NCI-H1092 (cell line): ENCODE measurements around the gene EPHA2.

ENCODE experiments used
- DNase-seq: peaks from one replicate; lab custom pipeline; 2025; lab: John Stamatoyannopoulos, UW

Gene EPHA2

DNA sequence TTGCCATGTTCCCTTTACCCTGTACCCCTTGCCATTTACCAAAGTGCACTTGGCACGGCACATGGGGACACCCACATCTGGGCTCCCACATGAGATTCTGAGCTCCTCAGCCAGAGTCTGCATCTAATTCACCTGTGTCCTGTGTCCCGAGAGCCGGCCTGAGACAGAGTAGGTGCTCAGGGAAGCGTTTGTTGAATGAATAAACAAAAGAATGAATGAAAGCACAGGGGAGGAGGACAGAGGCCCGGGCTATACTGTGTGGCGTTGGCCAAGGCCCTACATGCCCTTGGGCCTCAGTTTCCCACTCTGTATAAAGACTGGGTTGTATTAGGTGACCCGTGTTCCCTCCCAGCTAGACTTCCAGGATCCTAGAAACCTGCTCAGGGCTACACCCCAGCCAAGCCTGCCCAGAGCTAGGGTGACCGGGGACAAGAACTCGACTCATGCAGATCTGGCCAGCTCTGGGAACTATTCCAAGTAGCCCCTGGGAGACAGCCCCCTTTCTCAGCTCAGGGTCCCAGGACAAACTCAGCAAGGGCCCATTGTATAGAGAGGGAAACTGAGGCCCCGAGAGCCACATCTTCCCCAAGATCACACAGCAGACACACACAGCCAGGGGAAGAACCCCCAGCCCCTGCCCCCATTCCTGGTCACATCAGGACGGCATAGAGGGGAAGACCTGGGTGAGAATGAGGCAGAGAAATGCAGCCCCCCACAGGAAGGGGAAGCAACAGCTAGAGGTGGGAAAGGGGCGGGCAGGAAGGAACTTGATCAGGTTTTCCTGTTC is 6.0 kb downstream of the EPHA2 start:
- DNase-seq = no peak

DNA sequence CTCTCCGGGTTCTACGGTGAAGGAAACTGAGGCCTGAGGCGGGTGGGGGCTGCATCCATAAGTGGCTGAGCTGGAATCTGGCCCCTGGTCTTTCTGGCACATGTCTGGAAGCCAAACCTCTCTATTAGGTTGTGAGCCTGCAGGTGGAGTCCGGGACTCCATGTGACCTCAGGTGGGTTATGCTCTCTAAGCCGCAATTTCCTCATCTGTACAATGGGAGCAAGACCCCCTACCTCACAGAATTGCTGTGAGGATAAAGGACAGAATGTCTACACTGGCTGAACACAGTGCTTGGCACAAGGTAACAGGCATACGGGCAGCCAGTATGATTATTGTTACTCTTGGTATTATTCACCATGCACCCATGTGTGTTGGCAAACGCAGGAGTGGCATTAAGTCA is 6.7 kb downstream of the EPHA2 start:
- no peak for DNase-seq

DNA sequence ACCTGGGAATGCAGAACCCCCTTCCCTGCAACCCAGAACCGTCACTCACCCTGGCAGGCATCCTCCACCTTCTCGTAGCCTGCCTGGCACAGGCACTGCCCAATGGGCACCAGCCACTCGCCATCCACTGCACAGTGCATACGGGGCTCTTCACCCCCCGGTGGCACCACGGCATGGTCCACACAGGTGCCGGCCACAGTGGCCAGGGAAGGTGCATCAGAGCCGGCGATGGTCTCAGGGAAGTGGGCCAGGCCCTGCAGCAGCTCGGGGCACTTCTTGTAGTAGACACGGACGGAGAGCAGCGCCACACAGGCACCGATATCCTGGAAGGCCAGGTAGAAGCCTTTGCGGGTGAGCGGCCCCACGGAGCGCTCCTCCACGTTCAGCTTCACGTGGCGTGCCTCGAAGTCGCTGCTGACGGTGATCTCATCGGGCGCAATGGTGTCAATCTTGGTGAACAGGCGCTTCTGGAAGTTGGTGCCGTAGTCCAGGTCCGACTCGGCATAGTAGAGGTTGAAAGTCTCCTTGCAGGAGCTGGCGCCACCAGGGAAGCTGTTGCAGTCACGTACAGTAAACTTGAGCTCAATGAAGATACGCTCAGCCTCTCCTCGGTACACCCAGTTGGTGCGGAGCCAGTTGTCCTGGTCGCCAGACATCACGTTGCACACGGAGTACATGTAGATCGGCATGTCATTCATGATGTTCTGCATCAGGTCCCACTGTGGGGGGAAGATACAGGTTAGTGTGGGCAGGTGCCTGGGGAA is 7.4 kb downstream of the EPHA2 start:
- DNase-seq = no peak

DNA sequence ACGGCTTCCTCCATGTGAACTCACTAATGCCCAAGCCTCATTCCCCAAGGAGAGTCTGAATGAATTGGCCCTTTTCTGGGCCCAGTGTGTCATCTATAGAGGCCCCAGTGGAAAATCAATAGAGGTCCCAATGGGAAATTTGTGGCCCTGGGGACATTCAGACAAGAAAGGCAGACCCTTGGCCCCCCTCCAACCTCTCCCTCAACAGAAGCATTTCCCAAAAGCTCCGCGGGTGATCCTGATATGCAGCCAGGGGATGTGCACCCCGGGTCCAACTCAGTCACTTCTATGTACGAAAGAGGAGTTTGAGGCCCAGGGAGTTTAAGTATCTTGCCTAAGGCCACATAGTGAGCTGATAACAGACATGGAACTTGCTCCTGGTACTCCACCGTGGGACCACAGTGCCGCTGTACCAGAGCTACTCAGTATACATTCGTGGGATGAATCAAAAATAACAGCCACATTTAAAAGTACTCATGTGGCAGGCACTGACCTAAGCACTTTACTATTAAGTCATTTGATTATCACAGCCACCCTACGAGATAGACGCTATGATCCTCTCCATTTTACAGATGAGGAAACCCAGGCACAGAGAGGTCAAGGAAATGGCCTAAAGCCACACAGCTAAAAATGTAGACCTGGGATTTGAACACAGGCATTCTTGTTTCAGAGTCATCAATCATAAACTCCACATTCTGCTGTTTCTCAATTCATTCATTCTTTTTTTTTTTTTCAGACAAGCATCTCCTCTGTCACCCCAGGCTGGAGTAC is 8.5 kb downstream of the EPHA2 start:
- no peak for DNase-seq

DNA sequence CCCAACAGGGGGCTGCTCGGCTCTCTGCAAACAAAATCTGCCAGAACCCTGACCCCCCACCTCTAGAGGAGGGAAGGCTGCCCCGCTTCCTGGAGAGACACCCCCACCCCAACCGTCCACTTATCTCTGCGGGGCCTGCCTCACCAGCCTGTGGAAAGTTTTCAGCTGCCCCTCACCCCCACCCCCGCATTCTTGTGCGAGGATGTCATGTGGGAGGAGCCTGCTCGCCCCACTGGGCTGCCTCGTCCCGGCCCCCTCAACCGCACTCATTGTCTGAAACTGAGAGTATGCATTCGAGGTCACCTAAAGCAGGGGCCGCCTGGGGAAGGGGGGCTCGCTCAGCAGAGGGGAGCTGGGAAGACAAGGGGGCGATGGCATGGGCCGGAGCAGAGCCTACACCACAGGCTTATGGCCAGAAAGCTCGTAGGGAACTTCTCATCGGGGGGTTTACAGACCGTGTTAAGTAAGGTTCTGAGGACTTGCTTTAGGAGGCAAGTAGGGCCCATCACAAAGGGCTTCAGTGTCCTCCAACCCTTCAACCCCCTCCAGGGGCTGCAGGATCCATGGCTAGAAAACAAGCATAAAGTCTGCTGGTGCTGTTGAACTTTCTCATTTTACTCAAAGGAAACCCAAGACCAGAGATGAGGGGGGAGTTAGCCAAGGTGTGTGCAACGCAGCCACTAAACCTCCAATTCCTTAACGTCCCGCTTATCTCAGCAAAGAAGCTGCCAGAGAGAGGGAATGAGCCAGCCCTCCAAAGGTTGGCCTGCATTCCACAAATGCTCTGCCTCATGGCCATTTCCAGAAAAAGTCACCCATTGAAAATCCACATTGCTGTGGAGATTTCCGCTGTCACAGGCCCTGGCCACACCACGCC is 9.4 kb downstream of the EPHA2 start:
- no peak for DNase-seq

DNA sequence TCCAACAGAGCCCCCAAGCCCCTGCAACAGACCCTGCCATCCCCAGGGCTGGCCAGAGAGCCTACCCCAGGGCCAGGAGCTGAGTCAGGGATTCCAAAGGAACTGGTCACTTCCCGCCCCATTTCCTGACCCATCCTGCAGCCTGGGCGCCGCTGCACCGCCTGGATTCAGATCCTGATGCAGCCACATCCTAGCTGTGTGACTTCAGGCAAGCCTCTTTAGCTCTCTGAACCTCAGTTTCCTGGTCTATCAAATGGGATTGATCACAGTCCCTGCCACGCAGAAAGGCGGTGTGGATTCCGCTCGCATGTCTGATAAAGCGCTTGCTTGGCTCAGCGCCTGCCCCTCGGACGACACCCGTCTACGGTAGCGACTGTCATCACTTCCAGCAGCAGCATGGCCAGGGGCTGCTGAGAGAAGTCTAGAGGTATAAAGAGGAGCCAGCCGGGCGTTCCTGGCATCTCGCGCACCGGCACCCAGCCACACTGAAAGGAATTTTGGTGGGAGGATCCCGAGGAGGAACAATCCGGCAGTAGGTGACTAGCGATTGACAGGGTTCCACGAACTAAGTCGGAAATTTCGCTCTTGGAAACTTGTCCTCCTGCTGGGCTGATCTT is 10.1 kb downstream of the EPHA2 start:
- DNase-seq = no peak

DNA sequence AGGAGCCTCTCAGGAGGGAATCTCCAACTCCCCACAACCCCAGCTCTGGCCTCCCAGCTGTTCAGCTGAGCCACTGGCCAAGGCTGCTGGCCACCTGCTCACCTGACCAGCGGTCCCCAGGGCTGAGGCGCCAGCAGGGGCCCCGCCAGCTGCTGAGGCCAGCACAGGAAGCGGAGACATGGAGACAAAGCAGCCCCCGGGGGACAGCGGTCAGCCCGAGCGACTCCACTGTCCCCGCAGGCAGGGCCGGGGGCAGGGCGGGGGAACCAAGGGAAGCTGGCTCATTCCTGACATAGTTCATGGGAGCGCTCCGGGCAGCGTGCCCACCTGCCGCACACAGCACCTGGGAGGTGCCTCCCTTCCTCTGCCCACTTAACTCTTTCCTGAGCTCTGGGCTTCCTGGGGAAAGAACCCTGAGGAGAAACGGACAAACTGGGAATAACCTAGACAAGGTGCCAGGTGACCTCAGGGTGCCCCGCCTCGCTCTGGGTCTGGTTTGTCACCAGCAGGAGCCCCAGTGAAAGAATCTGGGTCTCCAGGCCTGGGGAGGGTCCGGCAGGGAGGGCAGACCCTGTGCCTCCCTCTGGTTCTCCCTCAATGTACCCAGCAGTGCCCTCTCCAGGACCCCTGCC is 10.7 kb downstream of the EPHA2 start:
- DNase-seq = no peak

DNA sequence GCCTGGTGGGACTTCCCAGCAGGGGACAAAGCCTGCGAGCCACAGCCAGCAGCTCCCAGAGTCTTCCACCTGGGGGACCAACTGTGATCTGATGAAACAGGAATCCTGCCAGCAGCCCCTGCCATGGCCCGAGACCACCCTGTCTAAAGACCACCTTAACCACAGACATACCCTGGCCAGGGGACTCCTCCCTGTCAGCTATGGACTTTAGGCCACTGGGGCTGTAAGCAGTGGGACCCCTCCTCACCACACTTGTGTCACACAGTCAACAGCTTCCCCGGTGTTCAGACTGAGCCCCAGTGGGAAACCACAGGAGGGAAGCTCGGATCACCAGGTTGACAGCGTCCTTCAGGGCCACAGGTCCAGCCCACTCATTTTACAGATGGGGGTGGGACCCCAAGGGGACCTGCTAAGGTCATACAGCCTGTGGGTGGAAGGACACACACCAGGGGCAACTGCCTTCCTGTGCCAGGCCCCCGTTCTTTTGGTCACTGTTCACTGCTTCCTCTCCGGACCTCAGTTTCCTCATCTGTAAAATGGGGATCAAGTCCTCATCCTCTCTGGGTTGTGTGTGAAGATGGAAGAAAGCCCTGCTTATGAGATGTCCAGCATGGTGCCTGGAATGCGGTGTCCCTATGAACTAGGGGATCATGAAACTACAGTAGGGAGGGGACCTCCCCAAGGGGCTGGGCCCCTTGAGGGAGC is 11.4 kb downstream of the EPHA2 start:
- no peak for DNase-seq

DNA sequence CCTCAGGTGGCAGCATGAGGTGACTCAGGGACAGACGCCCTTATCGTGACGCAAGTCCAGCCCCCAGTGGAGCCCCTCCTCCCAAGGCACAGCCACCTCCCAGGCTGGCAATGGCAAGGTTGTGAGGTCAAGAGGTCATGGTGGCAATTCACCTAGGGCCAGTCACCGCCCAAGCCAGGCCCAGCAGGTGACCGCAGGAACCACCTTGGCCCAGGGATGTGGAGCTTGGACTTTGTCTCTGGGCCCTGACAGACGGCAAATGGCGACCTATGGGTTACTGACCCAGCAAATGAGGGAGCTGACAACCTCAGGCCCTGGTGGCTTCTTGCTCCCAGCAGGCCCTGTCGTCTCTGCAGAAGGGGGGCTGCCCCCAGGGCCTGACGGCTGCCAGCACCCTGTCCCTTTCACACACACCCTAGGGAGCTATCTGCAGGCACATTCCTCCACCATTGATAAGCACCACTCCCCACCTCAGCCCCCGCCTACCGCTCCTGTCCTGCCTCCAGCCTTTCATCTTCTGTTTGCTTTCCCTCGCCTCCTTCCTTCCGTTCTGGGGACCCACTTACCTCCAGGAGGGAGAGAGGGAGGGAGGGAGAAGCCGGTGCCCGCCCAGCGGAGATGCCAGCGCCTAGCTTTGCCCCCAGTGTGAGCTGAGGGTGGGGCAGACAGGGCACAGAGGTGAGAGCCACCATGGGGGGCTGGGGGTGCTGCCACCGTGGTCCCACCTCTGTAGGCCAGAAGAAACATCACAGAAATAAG is 12.1 kb downstream of the EPHA2 start:
- no peak for DNase-seq

DNA sequence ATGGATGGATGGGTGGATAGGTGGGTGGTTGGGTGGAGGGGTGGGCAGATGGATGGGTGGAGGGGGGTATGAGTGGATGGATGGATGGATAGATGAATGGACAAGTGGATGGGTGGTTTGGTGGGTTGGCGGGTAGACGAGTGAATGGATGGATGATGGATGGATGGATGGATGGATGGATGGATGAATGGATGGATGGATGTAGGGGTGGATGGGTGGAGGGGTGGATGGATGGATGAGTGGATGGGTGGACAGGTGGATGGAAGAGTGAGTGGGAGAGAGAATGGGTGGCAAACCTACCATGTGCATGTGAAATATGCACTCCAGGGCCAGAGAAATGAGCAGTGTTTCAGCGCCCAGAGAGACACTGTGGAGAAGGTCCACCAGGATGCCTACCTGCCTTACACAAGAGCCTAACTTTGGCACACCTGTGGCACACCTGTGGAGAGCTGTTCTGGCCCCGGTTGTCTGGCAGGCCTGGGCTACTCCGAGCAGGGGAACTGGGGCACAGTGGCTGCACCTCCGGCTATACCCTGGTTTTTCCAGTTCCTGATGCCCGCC is 12.8 kb downstream of the EPHA2 start:
- no peak for DNase-seq

DNA sequence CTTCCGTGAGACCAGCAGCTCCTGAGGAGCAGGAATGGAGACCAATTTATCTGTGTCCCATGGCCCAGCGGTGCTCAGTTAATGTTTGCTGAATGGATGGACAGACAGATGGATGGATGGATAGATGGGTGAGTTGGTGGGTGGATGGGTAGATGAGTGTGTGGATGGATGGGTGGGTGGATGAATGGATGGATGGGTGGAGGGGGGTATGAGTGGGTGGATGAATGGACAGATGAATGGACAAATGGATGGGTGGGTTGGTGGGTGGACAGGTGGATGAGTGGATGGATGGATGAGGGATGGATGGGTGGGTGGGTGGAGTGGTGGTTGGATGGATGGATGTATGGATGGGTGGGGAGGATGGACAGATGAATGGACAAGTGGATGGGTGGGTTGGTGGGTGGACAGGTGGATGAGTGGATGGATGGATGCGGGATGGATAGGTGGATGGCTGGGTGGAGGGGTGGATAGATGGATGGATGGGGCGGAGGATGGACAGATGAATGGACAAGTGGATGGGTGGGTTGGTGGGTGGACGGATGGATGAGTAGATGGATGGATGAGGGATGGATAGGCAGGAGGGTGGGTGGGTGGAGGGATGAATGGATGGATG is 13.4 kb downstream of the EPHA2 start:
- no peak for DNase-seq

DNA sequence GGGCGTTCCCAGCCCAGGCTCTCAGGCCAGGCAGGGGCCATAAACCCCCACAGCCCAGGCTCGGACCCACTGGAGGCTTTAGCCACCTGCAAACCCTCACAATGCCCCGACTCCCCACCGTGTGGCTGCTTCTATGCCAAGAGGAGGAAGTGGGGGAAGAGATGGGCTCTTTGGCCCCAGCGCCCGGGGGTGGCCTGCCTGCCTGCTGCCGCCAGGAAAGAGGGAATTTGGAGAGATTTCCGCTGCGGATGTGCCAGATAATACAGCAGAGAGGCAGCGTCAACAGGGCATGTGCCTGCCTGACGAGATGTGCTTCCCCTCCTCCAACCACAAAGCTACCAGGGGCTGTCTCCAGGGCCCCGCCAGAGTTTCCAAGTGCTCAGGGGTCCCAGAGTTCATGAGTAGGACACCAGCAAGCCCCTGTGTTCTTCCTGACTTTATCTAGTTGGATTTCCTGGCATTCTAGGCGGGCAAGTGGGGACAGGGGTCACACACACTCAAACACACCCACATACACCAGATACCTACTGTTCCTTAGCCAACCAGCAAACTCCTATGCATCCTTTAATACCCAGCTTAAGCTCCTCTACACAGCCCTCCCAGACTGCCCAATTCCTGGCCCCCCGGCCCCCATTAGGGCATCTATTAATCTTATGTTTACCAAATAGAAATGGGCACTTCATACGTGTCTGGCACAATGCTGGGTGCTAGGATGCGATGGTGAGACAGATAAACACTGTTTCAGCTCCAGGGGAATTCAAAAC is 14.1 kb downstream of the EPHA2 start:
- DNase-seq = peak; percentile 39

DNA sequence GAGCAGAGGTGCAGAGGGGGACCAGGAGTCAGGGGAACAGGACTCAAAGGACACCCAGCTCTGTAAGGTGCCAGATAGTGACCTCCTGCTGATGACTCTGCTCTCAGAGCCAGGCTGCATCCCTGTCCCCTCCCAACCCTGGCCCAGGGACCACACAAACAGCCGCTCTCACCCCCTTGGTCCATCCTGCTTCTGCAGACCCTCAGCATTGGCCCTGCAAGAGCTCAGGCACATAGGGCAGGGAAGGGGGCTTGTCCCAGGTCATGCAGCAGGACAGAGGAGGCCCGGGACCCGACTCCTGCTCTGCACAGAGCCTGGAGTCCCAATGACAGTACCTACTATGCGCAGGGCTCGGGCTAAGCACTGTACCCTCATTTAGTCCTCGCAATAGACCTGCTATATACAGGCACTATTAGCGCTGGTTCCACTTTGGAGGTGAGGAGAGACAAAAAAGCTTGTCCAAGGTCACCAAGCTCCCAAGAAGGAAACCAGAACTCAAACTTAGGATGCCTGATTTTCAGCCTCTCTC is 15.7 kb downstream of the EPHA2 start:
- no peak for DNase-seq

DNA sequence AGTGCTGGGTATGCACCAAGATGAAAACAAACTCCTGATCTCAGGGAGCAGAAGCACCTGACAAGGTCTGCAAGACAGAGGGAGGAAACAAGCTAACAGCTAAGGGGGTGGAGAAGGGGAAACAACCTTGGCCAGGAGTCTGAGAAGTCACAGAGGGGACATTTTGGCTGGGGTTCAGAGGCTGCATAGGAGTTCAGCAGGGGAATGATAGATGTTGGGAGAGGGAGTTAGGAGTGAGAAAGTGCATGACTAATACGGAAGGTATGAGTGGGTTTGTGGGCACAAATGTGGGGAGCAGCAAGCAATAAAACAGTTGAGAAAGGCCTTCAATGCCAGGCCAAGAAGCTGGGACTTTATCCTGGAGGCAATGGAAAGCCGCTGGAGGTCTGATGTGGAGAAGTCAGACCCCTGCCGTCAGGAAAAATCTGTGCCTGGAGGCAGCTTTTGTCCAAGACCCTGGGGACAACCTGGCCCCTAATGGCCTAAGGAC is 16.4 kb downstream of the EPHA2 start:
- DNase-seq = no peak

DNA sequence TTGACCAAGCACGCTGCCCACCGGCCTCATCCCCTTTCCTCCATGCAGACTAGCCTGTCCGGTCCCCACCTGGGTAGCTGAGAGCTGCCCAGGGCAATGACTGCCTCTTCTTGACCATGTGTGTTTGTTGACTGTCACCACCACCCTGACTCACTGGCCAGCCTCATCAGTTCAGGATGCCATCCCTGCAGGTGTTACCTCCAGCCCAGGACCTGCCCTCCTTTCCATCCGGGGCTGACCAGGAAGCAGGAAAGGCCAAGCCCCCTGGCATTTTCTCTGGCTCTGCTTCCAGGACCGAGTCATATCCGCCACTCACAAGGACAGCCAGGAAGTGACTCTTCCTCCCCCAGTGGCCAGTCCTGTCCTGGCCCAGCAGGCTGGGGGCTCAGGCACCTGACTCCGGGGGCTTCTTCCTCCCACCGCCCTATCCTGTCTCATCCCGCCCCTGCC is 17.1 kb downstream of the EPHA2 start:
- DNase-seq = no peak

DNA sequence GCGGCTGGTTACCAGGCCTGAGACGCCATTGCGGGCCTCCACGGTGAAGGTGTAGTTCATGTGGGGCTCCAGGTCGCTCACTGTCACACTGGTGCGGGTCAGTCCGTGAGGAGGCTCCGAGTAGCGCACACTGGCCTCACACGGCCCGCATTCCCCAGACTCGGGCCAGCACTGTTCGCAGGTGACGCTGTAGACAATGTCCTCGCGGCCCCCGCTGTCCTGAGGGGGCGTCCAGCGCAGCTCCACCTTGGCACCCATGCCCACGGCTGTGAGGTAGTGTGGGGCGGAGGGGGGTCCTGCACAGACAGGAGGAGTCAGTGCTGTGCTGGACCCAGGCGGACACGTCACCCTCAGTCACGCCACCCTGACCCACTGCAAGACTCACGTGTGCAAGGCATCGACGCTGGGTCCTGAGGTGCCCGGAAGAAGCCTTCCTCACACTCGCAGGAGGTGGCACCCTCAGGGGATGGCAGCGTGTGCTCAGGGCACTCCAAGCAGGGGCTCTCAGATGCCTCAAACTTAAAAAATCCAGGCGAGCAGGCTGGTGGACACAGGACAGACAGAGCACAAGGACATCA is 17.9 kb downstream of the EPHA2 start:
- DNase-seq = no peak

DNA sequence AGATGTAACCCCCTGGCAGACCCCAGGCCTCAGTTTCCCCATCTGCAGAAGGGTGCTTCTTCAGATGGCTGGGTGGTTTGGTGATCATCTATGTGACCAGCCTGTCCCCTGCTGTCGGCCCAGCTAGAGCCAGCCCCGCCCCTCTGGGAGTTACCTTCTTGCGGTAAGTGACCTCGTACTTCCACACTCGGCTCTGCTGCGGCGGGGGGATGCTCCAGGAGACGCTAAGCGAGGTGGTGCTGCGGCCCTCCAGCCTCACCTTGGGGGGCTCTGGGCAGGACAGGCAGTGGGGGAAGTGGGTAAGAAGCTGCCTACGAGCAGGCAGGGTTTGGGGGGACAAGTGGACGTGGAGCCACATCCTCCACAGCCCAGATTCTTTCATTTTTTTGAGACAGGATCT is 20.4 kb downstream of the EPHA2 start:
- DNase-seq = no peak
